ENCODE results near the gene TXN2.

GRCh38 chr22:36425977-36426523, 55.4 kb downstream of the TXN2 start:
- TF ChIP-seq POLR2AphosphoS5 (IDR thresholded peaks at IDR 0.05; ENCODE audit: low read depth, low read length) (no peak), POLR2A (IDR thresholded peaks at IDR 0.05; ENCODE audit: low read depth, low read length) (no peak), SPI1 (IDR thresholded peaks at IDR 0.05; ENCODE audit: low read depth, low read length) (no peak), TAF1 (IDR thresholded peaks at IDR 0.05; ENCODE audit: low read depth, low read length) (no peak)
